ENCODE results near the gene LAPTM5.
"Not testable (repeated sequence)": the region's sequence is repeated elsewhere in the genome, so short reads cannot be mapped to it uniquely, and the experiment has no call there.

Gene LAPTM5, protein sequence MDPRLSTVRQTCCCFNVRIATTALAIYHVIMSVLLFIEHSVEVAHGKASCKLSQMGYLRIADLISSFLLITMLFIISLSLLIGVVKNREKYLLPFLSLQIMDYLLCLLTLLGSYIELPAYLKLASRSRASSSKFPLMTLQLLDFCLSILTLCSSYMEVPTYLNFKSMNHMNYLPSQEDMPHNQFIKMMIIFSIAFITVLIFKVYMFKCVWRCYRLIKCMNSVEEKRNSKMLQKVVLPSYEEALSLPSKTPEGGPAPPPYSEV

DNA sequence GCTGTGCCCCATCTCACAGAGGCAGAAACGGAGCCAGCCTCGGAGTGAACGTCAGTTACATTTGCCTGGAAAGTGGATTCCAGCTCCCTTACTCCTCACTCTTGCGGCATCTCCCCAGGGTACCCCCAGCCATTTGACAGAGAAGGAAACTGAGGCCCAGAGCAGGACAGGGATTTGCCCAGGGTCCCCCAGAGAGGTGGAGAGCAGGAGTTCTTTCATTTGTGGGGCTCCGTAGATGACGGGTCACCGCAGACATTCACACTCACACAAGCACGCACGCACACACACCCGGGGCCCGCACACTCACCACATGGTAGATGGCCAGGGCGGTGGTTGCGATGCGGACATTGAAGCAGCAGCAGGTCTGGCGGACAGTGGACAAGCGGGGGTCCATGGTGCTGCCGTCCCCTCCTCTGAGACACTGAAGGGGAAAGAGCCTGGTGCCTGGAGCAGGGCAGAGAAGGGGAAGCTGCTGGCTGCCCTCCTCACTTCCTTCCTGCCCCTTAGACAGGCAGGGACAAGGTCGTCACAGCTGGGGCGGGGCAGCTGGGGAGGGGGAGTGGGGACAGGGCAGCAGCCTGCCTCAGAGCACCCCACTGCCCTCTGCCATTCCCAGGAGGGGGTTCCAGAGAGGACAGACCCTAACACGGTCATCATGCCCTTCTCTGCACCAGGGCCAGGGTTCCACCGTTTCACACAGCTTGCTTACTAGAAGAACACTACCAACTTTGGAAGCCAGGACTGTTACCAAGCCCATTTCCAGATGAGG is at the start of gene LAPTM5:
Gene LAPTM5, minus strand, starts transcription at position 423 of the 769 bp plus-strand sequence. Its CDS starts 29 bp downstream, at position 394.
- DNase-seq (ENCODE audit: low spot score): no peak

- DNase-seq (ENCODE audit: low spot score): no peak
These were observed 49.1 kb upstream of the LAPTM5 start for GRCh38 chr1:30806381-30807317.

DNA sequence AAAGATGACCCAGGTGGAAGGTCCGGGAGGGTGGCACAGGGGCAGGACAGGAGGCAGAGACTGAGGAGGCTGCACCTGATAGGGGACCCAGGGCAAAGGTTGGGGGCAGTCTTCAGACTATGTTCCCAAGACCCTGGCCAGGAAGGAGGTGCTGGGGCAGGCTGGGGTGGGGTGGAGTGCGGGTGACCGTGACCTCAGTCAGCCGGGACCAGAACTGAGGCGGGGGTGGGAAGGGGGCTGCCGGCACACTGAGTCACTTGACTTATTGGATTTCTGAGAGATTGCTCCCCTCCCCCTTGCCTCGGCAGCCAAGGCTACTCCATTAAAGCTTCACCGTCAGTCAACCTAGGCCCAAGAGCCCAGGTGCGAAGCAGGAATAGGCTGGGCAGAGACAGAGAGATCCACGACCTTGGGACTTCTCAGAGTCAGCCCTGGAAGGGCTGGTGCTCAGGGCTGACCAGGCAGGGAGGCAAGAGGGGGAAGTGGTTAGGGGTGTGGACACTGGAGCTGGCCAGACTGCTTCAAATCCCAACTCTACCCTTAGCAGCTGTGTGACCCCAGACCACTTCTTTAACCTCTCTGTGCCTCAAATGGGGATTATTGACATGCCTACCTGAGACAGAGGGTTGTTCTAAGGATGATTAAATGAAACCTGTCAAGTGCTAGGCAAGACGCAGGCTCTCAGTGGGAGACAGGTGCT is 47.9 kb upstream of the LAPTM5 start:
- no peak for DNase-seq (ENCODE audit: low spot score)

GRCh38 chr1:30804822-30805221 is 47.2 kb upstream of the LAPTM5 start:
- no peak for DNase-seq (ENCODE audit: low spot score)

DNA sequence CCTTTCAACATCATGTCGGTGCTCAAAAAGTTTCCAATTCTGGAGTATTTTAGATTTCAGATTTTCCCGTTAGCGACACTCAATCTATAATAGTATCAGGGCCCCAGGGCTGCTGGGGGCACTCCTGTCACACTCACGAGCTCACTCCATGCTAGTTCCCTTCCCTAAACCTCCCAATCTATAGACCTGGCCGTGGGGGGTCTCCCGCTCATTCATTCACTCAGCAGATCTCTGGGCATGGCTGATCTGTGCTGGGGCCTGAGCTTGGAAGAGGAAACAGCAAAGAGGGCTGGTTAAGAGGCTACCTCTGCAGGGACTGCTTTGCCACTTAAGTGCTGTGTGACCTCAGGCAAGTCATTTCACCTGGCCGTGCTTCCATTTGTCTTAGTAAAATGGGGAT is 46.8 kb upstream of the LAPTM5 start:
- DNase-seq (ENCODE audit: low spot score): no peak

DNA sequence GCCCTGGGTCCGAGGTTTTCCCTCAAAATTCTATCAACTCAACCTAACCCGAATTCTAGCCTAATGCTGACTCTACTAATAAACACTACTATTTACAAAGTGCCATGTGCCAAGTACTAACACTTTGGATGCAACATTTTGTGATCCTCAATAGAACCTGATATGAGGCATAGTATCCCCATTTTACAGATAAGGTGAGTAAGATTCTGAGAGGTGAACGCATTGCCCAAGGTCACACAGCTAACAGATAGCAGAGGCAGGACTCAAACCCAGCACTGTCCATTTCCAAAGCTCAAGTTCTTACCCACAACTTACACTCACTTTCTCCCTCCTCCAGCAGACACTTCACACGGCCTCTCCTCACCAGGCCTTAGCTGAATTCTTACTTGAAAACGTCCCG is 46.0 kb upstream of the LAPTM5 start:
- DNase-seq (ENCODE audit: low spot score): no peak

- DNase-seq (ENCODE audit: low spot score): peak; percentile 58
These were observed 44.2 kb upstream of the LAPTM5 start for GRCh38 chr1:30801771-30802198.

DNA sequence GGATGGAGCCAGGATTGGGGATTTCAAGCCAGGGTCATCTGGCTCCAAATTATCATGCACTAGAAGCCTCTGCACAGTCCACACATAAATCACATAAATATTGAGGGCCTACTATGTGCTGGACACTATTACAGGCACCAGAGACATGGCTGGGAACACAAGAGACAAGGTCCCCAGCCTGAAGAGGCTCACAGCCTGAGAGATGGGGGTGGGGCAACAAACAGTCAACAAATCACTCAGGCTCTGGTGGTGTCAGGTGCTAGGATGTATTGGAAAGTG is 41.6 kb upstream of the LAPTM5 start:
- no peak for DNase-seq (ENCODE audit: low spot score)

- DNase-seq (ENCODE audit: low spot score): no peak
These were observed 41.0 kb upstream of the LAPTM5 start for GRCh38 chr1:30798389-30799232.

DNA sequence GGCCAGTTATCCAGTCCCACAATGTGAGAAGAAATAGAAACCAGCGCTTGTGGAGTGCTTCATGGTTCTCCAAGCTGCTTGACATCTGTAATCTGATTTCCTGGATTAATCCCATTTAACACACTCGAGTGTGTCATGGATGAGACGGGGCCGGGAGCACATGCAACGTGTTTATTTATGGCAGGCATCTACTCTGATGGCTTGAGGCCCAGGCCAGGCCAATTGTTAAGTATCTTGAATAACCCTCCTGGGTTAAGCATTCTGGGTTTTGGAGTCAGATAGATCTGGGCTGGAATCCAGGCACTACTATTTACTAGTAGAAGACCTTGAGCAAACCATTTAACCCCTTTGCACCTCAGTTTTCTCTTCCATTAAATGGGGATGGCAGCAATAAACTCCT is 37.5 kb upstream of the LAPTM5 start:
- DNase-seq (ENCODE audit: low spot score): no peak

GRCh38 chr1:30794260-30794659 is 36.7 kb upstream of the LAPTM5 start:
- no peak for DNase-seq (ENCODE audit: low spot score)

- DNase-seq (ENCODE audit: low spot score): no peak
These were observed 35.6 kb upstream of the LAPTM5 start for GRCh38 chr1:30793209-30793608.

- DNase-seq (ENCODE audit: low spot score): no peak
These were observed 34.3 kb upstream of the LAPTM5 start for GRCh38 chr1:30791868-30792267.

- no peak for DNase-seq (ENCODE audit: low spot score)
These were observed 33.5 kb upstream of the LAPTM5 start for GRCh38 chr1:30790850-30791778.

DNA sequence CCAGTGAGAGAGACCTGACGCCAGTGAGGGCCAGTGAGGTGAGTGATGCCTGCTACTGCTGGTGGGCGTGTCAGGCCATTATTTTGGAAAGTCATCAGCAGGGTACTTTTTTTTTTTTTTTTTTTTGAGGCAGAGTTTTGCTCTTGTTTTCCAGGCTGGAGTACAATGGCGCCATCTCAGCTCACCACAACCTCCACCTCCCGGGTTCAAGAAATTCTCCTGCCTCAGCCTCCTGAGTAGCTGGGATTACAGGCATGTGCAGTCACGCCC is 32.6 kb upstream of the LAPTM5 start:
- not testable (repeated sequence) for DNase-seq (ENCODE audit: low spot score)

DNA sequence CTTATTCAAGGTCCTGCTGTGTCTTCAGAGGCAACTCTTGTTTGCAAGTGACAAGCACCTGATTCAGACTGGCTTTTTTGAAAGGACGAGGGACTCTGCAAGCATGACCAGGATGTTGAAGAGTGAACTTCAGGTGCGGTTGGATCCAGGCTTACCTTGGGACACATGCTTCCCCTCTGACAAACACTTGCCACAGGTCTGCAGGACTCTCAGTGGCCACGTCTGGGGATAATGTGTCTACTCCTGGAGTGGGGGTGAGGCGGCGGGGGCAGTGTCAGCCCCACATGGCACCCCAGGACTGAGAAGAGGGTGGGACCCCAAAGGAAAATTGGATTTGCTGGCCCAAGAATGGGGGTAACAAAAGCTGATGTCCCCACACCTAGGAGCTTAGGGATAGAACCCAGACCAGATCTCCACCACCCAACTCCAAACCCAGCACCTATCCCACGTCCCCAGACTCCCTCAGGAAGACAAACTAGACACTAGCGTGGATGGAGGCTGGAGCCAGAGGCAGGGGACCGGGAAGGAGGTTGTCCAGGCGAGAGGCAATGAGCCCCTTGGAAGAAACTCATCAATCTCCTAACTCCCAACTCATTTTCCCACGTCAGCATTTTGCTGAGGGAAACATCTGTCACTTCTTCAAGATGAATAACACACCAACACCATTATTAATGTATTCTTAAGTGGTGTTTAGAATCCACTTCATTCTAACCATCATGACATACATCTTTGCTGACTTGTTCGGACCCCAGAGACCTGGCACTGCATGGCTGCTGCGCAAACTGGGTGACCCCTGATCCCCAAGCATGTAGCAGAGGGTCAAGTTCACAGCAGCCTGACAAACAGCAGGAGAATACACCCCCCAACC is 32.0 kb upstream of the LAPTM5 start:
- no peak for DNase-seq (ENCODE audit: low spot score)

DNA sequence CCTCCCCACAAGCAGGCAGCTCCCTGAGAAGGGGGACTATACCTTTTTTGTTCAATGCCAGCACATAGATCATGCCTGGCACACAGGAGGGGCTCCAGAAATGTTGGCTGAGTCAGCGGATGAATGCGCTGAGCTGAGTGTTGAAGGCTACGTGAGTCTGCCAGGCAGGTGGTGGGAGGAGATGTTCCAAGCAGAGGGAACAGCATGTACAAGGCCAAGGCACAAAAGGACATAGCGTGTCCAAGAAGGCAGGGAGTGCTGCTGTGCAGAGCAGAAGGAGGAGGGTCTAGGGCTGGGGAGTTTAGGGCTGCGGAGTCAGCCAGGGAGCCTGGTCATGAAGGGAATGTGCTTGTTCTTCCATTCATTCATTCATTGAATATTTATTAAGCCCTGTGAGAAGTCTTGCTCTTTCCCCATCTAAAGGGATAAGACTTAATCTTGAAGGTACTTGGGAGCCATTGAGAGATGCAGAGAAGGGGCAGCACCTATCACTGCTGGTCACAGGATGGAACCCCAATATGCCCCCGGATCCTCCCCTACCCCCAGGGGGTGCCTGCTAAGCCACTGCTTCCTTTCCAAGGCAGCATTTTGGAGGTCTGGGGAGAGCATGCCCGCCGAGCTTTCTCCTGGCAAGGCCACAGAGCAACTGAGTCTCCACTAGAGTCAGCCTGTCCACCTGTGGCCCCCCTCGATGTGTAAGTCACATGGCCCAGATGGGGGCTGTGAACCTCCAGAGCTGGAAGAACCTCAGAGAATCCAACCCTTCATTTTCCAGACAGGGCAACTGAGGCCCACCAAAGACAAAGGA is 31.2 kb upstream of the LAPTM5 start:
- DNase-seq (ENCODE audit: low spot score): no peak

DNA sequence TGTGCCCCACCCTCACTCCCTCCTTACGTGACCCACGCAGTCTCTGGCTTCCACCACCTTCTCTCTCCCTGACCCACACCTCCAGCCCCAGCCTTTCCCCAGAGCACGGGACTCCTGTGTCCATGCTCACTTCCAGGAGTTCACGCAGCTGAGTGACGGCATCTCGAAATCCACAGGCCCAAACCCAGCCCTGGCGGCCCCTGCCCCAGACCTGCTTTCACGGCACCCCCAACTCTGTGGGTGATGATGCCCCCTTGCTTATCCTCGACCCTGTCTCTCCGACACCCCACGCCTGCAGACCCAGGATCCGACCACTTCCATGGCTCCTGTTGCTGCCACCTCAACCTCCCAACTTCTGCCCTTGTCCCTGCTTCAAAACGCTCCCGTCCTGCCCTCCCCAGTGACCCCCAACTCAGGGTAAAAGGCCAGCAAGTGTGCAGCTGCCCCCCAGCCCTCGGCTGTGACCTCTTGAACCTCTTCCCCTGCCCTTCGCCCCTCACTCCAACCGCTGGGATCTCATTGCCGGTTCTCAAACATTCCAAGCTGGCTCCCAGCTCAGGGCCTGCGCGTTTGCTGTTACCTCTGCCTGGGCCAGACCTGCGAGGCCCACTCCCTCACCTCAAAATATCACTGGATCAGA is 30.4 kb upstream of the LAPTM5 start:
- no peak for DNase-seq (ENCODE audit: low spot score)
